ENCODE measurements around the gene NPPA.
"Not testable (repeated sequence)": the region's sequence is repeated elsewhere in the genome, so short reads cannot be mapped to it uniquely, and the experiment has no call there.

Gene NPPA

GRCh38 chr1:11805422-11806306, 41.9 kb downstream of the NPPA start, which contains the start of the genes CLCN6 and MTHFR:
Gene CLCN6, plus strand, starts transcription at chr1:11806191. Its CDS starts 72 bp downstream, at chr1:11806263.
Gene MTHFR, minus strand, starts transcription at chr1:11805964. Its CDS starts 2,848 bp downstream, at chr1:11803116.
- peak; percentile 98 for DNase-seq

- DNase-seq = peak; percentile 24
These were observed 42.7 kb downstream of the NPPA start for GRCh38 chr1:11804666-11805421.

GRCh38 chr1:11803924-11804665, 43.5 kb downstream of the NPPA start:
- not testable (repeated sequence) for DNase-seq

GRCh38 chr1:11802973-11803885, 44.4 kb downstream of the NPPA start:
- peak; percentile 71 for DNase-seq

- DNase-seq = no peak
These were observed 45.0 kb downstream of the NPPA start for GRCh38 chr1:11802616-11802972.

- DNase-seq = no peak
These were observed 46.7 kb downstream of the NPPA start for GRCh38 chr1:11800756-11801433.

- no peak for DNase-seq
These were observed 47.2 kb downstream of the NPPA start for GRCh38 chr1:11800391-11800755.

- DNase-seq = no peak
These were observed 47.7 kb downstream of the NPPA start for GRCh38 chr1:11799896-11800295.

- DNase-seq = no peak
These were observed 48.5 kb downstream of the NPPA start for GRCh38 chr1:11799099-11799498.

- no peak for DNase-seq
These were observed 49.9 kb downstream of the NPPA start for GRCh38 chr1:11797525-11798216.

- DNase-seq = no peak
These were observed 51.4 kb downstream of the NPPA start for GRCh38 chr1:11796036-11796828.

Data from stimulated activated naive CD4-positive, alpha-beta T cell treated with Interleukin-2 at 50 U/mL for 16 hours (primary cell).